ENCODE measurements around the gene BOD1L1. TPM values are rescaled to one million over a fixed set of nuclear protein-coding genes. Genes with fewer than 3 reads are reported as not detected.
A peak's percentile ranks its signal among the peaks of the same experiment; 100 is the strongest.

Gene BOD1L1
- total and polyA plus RNA-seq, 2 experiments from 2014 or later: 6.6 to 16.5 TPM

DNA sequence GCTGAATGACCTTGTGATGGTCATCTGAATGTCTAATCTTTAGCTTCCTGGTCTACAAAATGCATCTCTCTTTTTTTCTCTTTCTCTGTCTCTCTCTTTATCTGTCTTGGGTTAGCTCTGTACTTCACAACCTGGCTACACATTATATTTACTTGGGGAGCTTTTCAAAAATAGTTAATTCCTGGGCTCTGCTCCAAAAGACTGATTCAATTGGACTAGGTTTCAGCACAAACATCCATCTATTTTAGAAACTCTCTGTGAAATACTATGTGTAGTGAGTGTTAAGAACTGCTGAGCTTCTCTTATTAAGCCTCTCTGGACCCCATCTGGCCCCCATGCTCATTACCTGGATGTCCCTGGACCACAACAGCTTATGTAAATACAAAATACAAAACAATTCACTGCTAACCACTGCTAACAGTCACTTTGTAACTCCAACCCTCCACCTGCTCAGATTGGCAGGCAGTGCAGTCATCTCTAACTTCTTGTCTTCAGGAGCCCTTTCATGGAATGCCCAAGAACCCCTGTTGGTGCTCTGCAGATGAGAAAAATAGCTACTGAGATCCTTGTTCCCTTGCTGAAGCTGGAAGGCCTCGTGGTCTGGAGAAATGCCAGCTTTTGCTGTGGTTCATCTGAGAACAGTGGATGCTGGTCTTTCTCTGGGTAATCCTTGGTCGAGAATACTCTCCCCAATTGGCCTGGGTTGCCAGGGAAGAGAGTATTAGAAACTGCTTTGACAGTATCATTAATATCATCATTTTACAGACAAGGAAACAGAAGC, 14.8 kb upstream of the BOD1L1 start:
- DNase-seq: peak; percentile 22
- Histone ChIP-seq H3K4me3 (no peak overlapping the region), H3K4me2 (ENCODE audit: unreplicated experiment) (no peak overlapping the region), H3K27ac (no peak overlapping the region), H3K27me3 (replicated peaks; ENCODE audit: insufficient read depth) (no peaks in the 10 kb centered on the region; the same call in 1 of the 2 replicates), H4K20me1 (ENCODE audit: insufficient read depth) (no peaks in the 10 kb centered on the region), H3K36me3 (ENCODE audit: low read depth) (no peaks in the 10 kb centered on the region), H3K79me2 (ENCODE audit: insufficient read depth) (no peaks in the 10 kb centered on the region), H3F3A (ENCODE audit: insufficient read depth) (no peaks in the 10 kb centered on the region), H3K4me1 (ENCODE audit: insufficient read depth) (0 out of 2 replicates have a peak, but pooled peaks cover 7% of the 10 kb centered on the region), H3K9ac (no peak overlapping the region), H3K9me3 (ENCODE audit: low read depth) (no peaks in the 10 kb centered on the region), H3K9me2 (ENCODE audit: insufficient read depth) (no peaks in the 10 kb centered on the region), H2AFZ (no peak overlapping the region)
- TF ChIP-seq EZH2phosphoT487 (IDR thresholded peaks at IDR 0.05; ENCODE audit: insufficient read depth, low read depth): no peak
- TF ChIP-seq EZH2 (IDR thresholded peaks at IDR 0.05; ENCODE audit: insufficient read depth, poor library complexity, severe bottlenecking): no peak
- 31 to 44% methylated on average over 2 of the region's 2 CpGs for WGBS, 2 experiments (ENCODE audit: low coverage in 1 of 2, low lambda C conversion rate in 2 of 2, missing lambda C conversion rate in 2 of 2)
- in situ Hi-C loops (cut with MboI): loop anchor here (25.0 kb wide), 1 partner anchor 1370 kb away; the partner anchor contains the start of gene CPEB2

GRCh38 chr4:13641084-13641483, 13.6 kb upstream of the BOD1L1 start:
- H3K27ac ChIP-seq: no peak overlapping the region
- H3K9ac ChIP-seq: no peak overlapping the region
- no peak overlapping the region for H3K4me2 ChIP-seq (ENCODE audit: unreplicated experiment)
- no peaks in the 10 kb centered on the region for H3K79me2 ChIP-seq (ENCODE audit: insufficient read depth)
- no peaks in the 10 kb centered on the region for H3K9me3 ChIP-seq (ENCODE audit: low read depth)
- H3K27me3 ChIP-seq (replicated peaks; ENCODE audit: insufficient read depth): no peaks in the 10 kb centered on the region
- H2AFZ ChIP-seq: no peak overlapping the region
- WGBS, 2 experiments (ENCODE audit: low coverage in 1 of 2, low lambda C conversion rate in 2 of 2, missing lambda C conversion rate in 2 of 2): 24 to 36% methylated on average over 6 of the region's 6 CpGs
- H3K36me3 ChIP-seq (ENCODE audit: low read depth): no peaks in the 10 kb centered on the region
- H3K9me2 ChIP-seq (ENCODE audit: insufficient read depth): no peaks in the 10 kb centered on the region
- H4K20me1 ChIP-seq (ENCODE audit: insufficient read depth): no peaks in the 10 kb centered on the region
- TF ChIP-seq EZH2phosphoT487 (IDR thresholded peaks at IDR 0.05; ENCODE audit: insufficient read depth, low read depth) (no peak), EZH2 (IDR thresholded peaks at IDR 0.05; ENCODE audit: insufficient read depth, poor library complexity, severe bottlenecking) (no peak)
- 0 out of 2 replicates have a peak, but pooled peaks cover 7% of the 10 kb centered on the region for H3K4me1 ChIP-seq (ENCODE audit: insufficient read depth)
- in situ Hi-C loops (cut with MboI): loop anchor here (25.0 kb wide), 1 partner anchor 1371 kb away; the partner anchor contains the start of gene CPEB2
- no peak overlapping the region for H3K4me3 ChIP-seq
- H3F3A ChIP-seq (ENCODE audit: insufficient read depth): no peaks in the 10 kb centered on the region
- no peak for DNase-seq

DNA sequence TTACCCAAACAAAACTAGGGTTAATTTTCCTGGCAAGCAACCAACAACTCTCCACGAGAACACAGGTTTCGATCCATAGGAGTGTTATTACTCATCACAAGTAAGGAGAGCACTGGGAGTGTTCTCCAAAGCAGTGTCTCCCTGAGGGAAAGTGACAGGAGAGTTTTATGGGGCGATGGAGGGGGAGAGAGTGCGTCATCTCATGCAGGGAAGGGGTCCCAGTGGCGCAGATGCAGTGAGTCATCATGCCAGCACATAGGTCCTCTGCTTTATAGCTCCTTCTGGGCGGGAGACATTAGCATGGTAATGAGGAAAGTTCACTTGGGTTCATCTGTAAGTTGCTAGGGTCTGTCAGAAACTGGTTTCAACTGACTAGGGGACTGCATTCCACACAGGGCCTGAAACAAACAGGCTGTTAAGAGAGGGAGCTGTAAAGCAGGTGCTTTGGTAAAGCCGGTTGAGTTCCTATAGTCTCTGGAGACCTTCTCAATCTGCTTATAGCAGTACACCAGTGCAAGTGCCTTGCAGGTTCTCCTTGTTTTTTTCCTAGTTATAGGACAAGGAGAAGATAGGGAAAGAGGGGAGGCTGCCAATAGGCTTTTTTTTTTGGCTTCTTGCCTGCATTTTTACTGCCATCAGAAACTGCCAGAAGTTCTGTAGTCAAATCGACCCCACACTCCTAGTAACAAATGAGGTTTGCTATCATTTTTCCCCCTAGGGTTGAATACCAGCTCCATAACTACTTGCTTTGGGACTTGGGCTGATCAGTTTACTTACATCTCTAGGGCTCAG, 12.8 kb upstream of the BOD1L1 start:
- no peak for TF ChIP-seq EZH2phosphoT487 (IDR thresholded peaks at IDR 0.05; ENCODE audit: insufficient read depth, low read depth)
- no peak for TF ChIP-seq EZH2 (IDR thresholded peaks at IDR 0.05; ENCODE audit: insufficient read depth, poor library complexity, severe bottlenecking)
- Histone ChIP-seq H3K79me2 (ENCODE audit: insufficient read depth) (no peaks in the 10 kb centered on the region), H2AFZ (no peak overlapping the region), H3K27ac (no peak overlapping the region), H3K4me1 (ENCODE audit: insufficient read depth) (peaks cover 7% of the 10 kb centered on the region; the same call in 1 of the 2 replicates), H3K4me2 (ENCODE audit: unreplicated experiment) (no peak overlapping the region), H3K9me2 (ENCODE audit: insufficient read depth) (no peaks in the 10 kb centered on the region), H4K20me1 (ENCODE audit: insufficient read depth) (no peaks in the 10 kb centered on the region), H3K4me3 (no peak overlapping the region), H3K9me3 (ENCODE audit: low read depth) (no peaks in the 10 kb centered on the region), H3K9ac (no peak overlapping the region), H3F3A (ENCODE audit: insufficient read depth) (no peaks in the 10 kb centered on the region), H3K36me3 (ENCODE audit: low read depth) (no peaks in the 10 kb centered on the region), H3K27me3 (replicated peaks; ENCODE audit: insufficient read depth) (no peaks in the 10 kb centered on the region)
- peak; percentile 44 for DNase-seq
- 12% methylated on average over 8 of the region's 8 CpGs for WGBS, 2 experiments (ENCODE audit: low coverage in 1 of 2, low lambda C conversion rate in 2 of 2, missing lambda C conversion rate in 2 of 2)
- in situ Hi-C loops (cut with MboI): loop anchor here (25.0 kb wide), 1 partner anchor 1372 kb away; the partner anchor contains the start of gene CPEB2

GRCh38 chr4:13635286-13635799, 7.8 kb upstream of the BOD1L1 start:
- WGBS, 2 experiments (ENCODE audit: low coverage in 1 of 2, low lambda C conversion rate in 2 of 2, missing lambda C conversion rate in 2 of 2): 19 to 57% methylated on average over 1 of the region's 1 CpG
- no peak overlapping the region for H3K9ac ChIP-seq
- H3F3A ChIP-seq (ENCODE audit: insufficient read depth): no peaks in the 10 kb centered on the region
- peaks cover 5% of the 10 kb centered on the region; the same call in 1 of the 2 replicates for H3K4me1 ChIP-seq (ENCODE audit: insufficient read depth)
- H2AFZ ChIP-seq: no peak overlapping the region
- no peaks in the 10 kb centered on the region for H4K20me1 ChIP-seq (ENCODE audit: insufficient read depth)
- H3K4me2 ChIP-seq (ENCODE audit: unreplicated experiment): no peak overlapping the region
- no peaks in the 10 kb centered on the region for H3K27me3 ChIP-seq (replicated peaks; ENCODE audit: insufficient read depth)
- peak; percentile 66 for DNase-seq
- no peak overlapping the region for H3K4me3 ChIP-seq
- H3K36me3 ChIP-seq (ENCODE audit: low read depth): no peaks in the 10 kb centered on the region
- in situ Hi-C loops (cut with MboI): loop anchor here (25.0 kb wide), 1 partner anchor 1377 kb away; the partner anchor contains the start of gene CPEB2
- H3K9me2 ChIP-seq (ENCODE audit: insufficient read depth): 0 out of 2 replicates have a peak, but pooled peaks cover 3% of the 10 kb centered on the region
- TF ChIP-seq EZH2phosphoT487 (IDR thresholded peaks at IDR 0.05; ENCODE audit: insufficient read depth, low read depth) (no peak), EZH2 (IDR thresholded peaks at IDR 0.05; ENCODE audit: insufficient read depth, poor library complexity, severe bottlenecking) (no peak)
- no peak overlapping the region for H3K27ac ChIP-seq
- no peaks in the 10 kb centered on the region for H3K9me3 ChIP-seq (ENCODE audit: low read depth)
- H3K79me2 ChIP-seq (ENCODE audit: insufficient read depth): no peaks in the 10 kb centered on the region
